H1 (cell line): ENCODE measurements around the gene CFD. TPM values are rescaled to one million over a fixed set of nuclear protein-coding genes. Genes with fewer than 3 reads are reported as not detected.

Source experiments
- CTCF ChIA-PET: fragments of 300-600 bp; sonication (Branson Sonifier 250); formaldehyde crosslinking; loops from one replicate; lab custom pipeline; 2021; ENCODE audit not compliant: partially characterized antibody; lab: Charles Lee
- POLR2A ChIA-PET: fragments of 300-600 bp; sonication (Branson Sonifier 250); formaldehyde crosslinking; loops from one replicate; lab custom pipeline; 2021; ENCODE audit warnings: inconsistent platforms; ENCODE audit not compliant: partially characterized antibody; lab: Charles Lee
- DNase-seq, 2 experiments: peaks; one replicate each; pipeline versions ENCODE4 v3.0.0 to v3.0.0-alpha.2; 2010 to 2022; ENCODE audit warnings: low spot score in 2 of 2, low read depth in 1 of 2, mixed read lengths in 1 of 2
- FAIRE-seq: peaks from 2 replicates; lab custom pipeline; 2011; peaks lifted over from hg19 to GRCh38; lab: Jason Lieb, UNC
- H2AFZ ChIP-seq: 2 replicates; pipeline ENCODE4 v1.8.1; 2012; ENCODE audit warnings: low read length, inconsistent platforms
- H2AK5ac ChIP-seq: 2 replicates; pipeline ENCODE4 v1.6.1; 2013; ENCODE audit warnings: low read depth, low read length
- H2BK120ac ChIP-seq: replicated peaks from 2 replicates; pipeline ENCODE3; 2013; ENCODE audit warnings: low read depth, low read length, inconsistent platforms
- H2BK12ac ChIP-seq: 2 replicates; pipeline ENCODE4 v1.6.1; 2013; ENCODE audit warnings: low read depth, low read length
- H2BK15ac ChIP-seq: 2 replicates; pipeline ENCODE4 v1.6.1; 2013; ENCODE audit warnings: low read length
- H2BK20ac ChIP-seq: 2 replicates; pipeline ENCODE4 v1.6.1; 2013; ENCODE audit warnings: low read length
- H2BK5ac ChIP-seq: 2 replicates; pipeline ENCODE4 v1.6.1; 2013; ENCODE audit warnings: low read depth, low read length
- H3K14ac ChIP-seq: 2 replicates; pipeline ENCODE4 v1.6.1; 2013; ENCODE audit warnings: inconsistent platforms; ENCODE audit not compliant: insufficient read length
- H3K18ac ChIP-seq: 2 replicates; pipeline ENCODE4 v1.6.1; 2013; ENCODE audit warnings: low read length; ENCODE audit errors: extremely low read depth
- H3K23ac ChIP-seq: 2 replicates; pipeline ENCODE4 v1.6.1; 2013; ENCODE audit warnings: inconsistent platforms; ENCODE audit not compliant: insufficient read length
- H3K23me2 ChIP-seq: 2 replicates; pipeline ENCODE4 v1.6.1; 2013; ENCODE audit warnings: low read depth, low read length
- H3K27ac ChIP-seq: 2 replicates; pipeline ENCODE4 v1.6.1; 2011; ENCODE audit warnings: low read depth, low read length, inconsistent platforms
- H3K27me3 ChIP-seq, 4 experiments: replicated peaks in 1 of 4; 1 replicate in 1 of 4; 2 replicates in 3 of 4; pipeline versions ENCODE4 v1.6.1 to v1.8.1; 2011 to 2013; ENCODE audit warnings: low read length in 3 of 4, mild to moderate bottlenecking in 3 of 4, inconsistent platforms in 2 of 4, mixed read lengths in 2 of 4, moderate library complexity in 1 of 4; ENCODE audit not compliant: control insufficient read depth in 3 of 4, insufficient read depth in 3 of 4; ENCODE audit errors: extremely low read depth in 1 of 4
- H3K36me3 ChIP-seq, 4 experiments: 2 replicates each; pipeline versions ENCODE4 v1.6.1 to v1.8.1; 2011 to 2013; ENCODE audit warnings: mild to moderate bottlenecking in 4 of 4, low read length in 3 of 4, moderate library complexity in 2 of 4, control low read depth in 1 of 4, inconsistent platforms in 1 of 4; ENCODE audit not compliant: insufficient read depth in 4 of 4, control insufficient read depth in 2 of 4
- H3K4ac ChIP-seq: replicated peaks from 2 replicates; pipeline ENCODE3; 2013; ENCODE audit warnings: low read length, low read depth, mixed read lengths, inconsistent platforms; ENCODE audit not compliant: insufficient read length
- H3K4me1 ChIP-seq, 4 experiments: replicated peaks in 1 of 4; 1 replicate in 1 of 4; 2 replicates in 3 of 4; pipeline versions ENCODE4 v1.6.1 to v1.8.1; 2011 to 2013; ENCODE audit warnings: low read length in 3 of 4, inconsistent platforms in 2 of 4, mixed read lengths in 1 of 4; ENCODE audit not compliant: insufficient read depth in 4 of 4, control insufficient read depth in 3 of 4
- H3K4me2 ChIP-seq, 2 experiments: 2 replicates each; pipeline versions ENCODE4 v1.6.1 to v1.8.1; 2011 to 2013; ENCODE audit warnings: low read depth in 2 of 2, low read length in 2 of 2, control low read depth in 1 of 2, inconsistent platforms in 1 of 2, mild to moderate bottlenecking in 1 of 2; ENCODE audit not compliant: insufficient read depth in 1 of 2
- H3K4me3 ChIP-seq, 4 experiments: fragments of 200-600, 300-600 bp in 1 of 4; sonication (generic), shearing (Covaris generic), sonication (Bioruptor Twin) in 1 of 4; 2 replicates each; pipeline versions ENCODE4 v1.5.1 to v1.8.1; 2011 to 2016; ENCODE audit warnings: low read length in 4 of 4, low read depth in 3 of 4, control low read depth in 2 of 4, inconsistent platforms in 2 of 4, mild to moderate bottlenecking in 2 of 4, mixed read lengths in 1 of 4, moderate library complexity in 1 of 4; ENCODE audit not compliant: insufficient read depth in 2 of 4; ENCODE audit errors: extremely low read depth in 1 of 4
- H3K56ac ChIP-seq: replicated peaks from 2 replicates; pipeline ENCODE3; 2013; ENCODE audit warnings: low read depth, mild to moderate bottlenecking, mixed read lengths, low read length, inconsistent platforms; ENCODE audit not compliant: insufficient read length
- H3K79me1 ChIP-seq: 2 replicates; pipeline ENCODE4 v1.6.1; 2013; ENCODE audit warnings: low read depth, low read length, control low read depth
- H3K79me2 ChIP-seq, 2 experiments: 2 replicates each; pipeline versions ENCODE4 v1.6.1 to v1.8.1; 2012 to 2013; ENCODE audit warnings: low read length in 2 of 2, mild to moderate bottlenecking in 2 of 2, inconsistent platforms in 1 of 2; ENCODE audit not compliant: insufficient read depth in 2 of 2, control insufficient read depth in 1 of 2
- H3K9ac ChIP-seq, 4 experiments: replicated peaks in 1 of 4; 1 replicate in 1 of 4; 2 replicates in 3 of 4; pipeline versions ENCODE4 v1.6.1 to v1.8.1; 2011 to 2013; ENCODE audit warnings: low read depth in 3 of 4, low read length in 3 of 4, control low read depth in 2 of 4, mild to moderate bottlenecking in 2 of 4, moderate library complexity in 2 of 4, inconsistent platforms in 1 of 4; ENCODE audit errors: extremely low read depth in 1 of 4
- H3K9me3 ChIP-seq, 2 experiments: 2 replicates each; pipeline versions ENCODE4 v1.6.1 to v1.8.1; 2012 to 2013; ENCODE audit warnings: mild to moderate bottlenecking in 2 of 2, moderate library complexity in 2 of 2, control low read depth in 1 of 2, inconsistent platforms in 1 of 2, low read depth in 1 of 2, low read length in 1 of 2, mixed read lengths in 1 of 2; ENCODE audit not compliant: insufficient read depth in 2 of 2
- H4K20me1 ChIP-seq, 2 experiments: replicated peaks in 1 of 2; 2 replicates each; pipeline versions ENCODE3 to v1.8.1; 2011 to 2013; ENCODE audit warnings: inconsistent platforms in 2 of 2, low read length in 2 of 2, mild to moderate bottlenecking in 1 of 2; ENCODE audit not compliant: insufficient read depth in 2 of 2, control insufficient read depth in 1 of 2
- H4K5ac ChIP-seq: 2 replicates; pipeline ENCODE4 v1.6.1; 2013; ENCODE audit warnings: low read length, low read depth, mixed read lengths, inconsistent platforms; ENCODE audit not compliant: insufficient read length
- H4K8ac ChIP-seq: 2 replicates; pipeline ENCODE4 v1.8.0; 2013; ENCODE audit warnings: mild to moderate bottlenecking, moderate library complexity, low read length, inconsistent platforms; ENCODE audit not compliant: insufficient read depth; ENCODE audit errors: extremely low read depth
- H4K91ac ChIP-seq: replicated peaks from 2 replicates; pipeline ENCODE3; 2013; ENCODE audit warnings: low read length, mixed read lengths, inconsistent platforms; ENCODE audit not compliant: insufficient read length
- ASH2L ChIP-seq: fragments of 200-600, 300-600 bp; sonication (generic); IDR thresholded peaks from one replicate; pipeline ENCODE4 v1.7.1; 2017; ENCODE audit warnings: low read length
- BACH1 ChIP-seq: IDR thresholded peaks from 2 replicates; pipeline ENCODE4 v1.6.1; 2012; ENCODE audit warnings: low read length, improper control_type of control experiment
- JUN ChIP-seq: IDR thresholded peaks from 2 replicates; pipeline ENCODE4 v1.6.1; 2011; ENCODE audit warnings: low read depth, mild to moderate bottlenecking, improper control_type of control experiment, low read length
- KDM4A ChIP-seq: IDR thresholded peaks from one replicate; pipeline ENCODE4 v1.7.1; 2012; ENCODE audit warnings: low read depth, mild to moderate bottlenecking, moderate library complexity, low read length, inconsistent platforms; ENCODE audit not compliant: severe bottlenecking
- RAD21 ChIP-seq, 2 experiments: IDR thresholded peaks in 1 of 2; conservative IDR thresholded peaks in 1 of 2; 2 replicates each; pipeline ENCODE4 v1.6.1; 2011; ENCODE audit warnings: low read depth in 2 of 2, low read length in 2 of 2, improper control_type of control experiment in 1 of 2, inconsistent platforms in 1 of 2, mild to moderate bottlenecking in 1 of 2, moderate library complexity in 1 of 2
- SIX5 ChIP-seq: IDR thresholded peaks from 2 replicates; pipeline ENCODE4 v1.6.1; 2011; ENCODE audit warnings: mild to moderate bottlenecking, low read depth, low read length
- TEAD4 ChIP-seq: IDR thresholded peaks from 2 replicates; pipeline ENCODE4 v1.6.1; 2012; ENCODE audit warnings: low read depth, low read length, inconsistent platforms, mixed read lengths
- WGBS, 2 experiments: shearing (Covaris generic) in 1 of 2; methylation state at CpG; one replicate each; pipeline versions ENCODE4 v1.1.6 to v1.1.7; 2013 to 2015; ENCODE audit warnings: low lambda C conversion rate in 2 of 2, mixed read lengths in 2 of 2, inconsistent platforms in 1 of 2, low coverage in 1 of 2, missing lambda C conversion rate in 1 of 2; ENCODE audit not compliant: insufficient replicate concordance in 2 of 2, insufficient coverage in 1 of 2, insufficient read length in 1 of 2; ENCODE audit errors: extremely low coverage in 1 of 2, missing lambda C conversion rate in 1 of 2; 5-methylcytosine and 5-hydroxymethylcytosine counted together
- polyA plus RNA-seq, 7 experiments: library from polyadenylated mRNA; depleted of rRNA in 3 of 7; stranded (reverse) in 5 of 7; unstranded in 2 of 7; fragments of >200 nt in 5 of 7; fragments of 200-250 nt in 2 of 7; gene quantifications; 1 replicate in 5 of 7; 2 replicates in 1 of 7; 4 replicates in 1 of 7; pipeline versions ENCODE4 v1.2.1 to v1.2.3, GENCODE V29; 2011 to 2013; ENCODE audit warnings: missing spikeins in 2 of 7, mixed read lengths in 2 of 7
- total RNA-seq: library from RNA; stranded (reverse); fragmentation: NEBNext Ultra II Directional; extraction: Animal tissue kit (Norgen Biotek cat#: 25700); gene quantifications from 2 replicates; pipeline ENCODE4 v1.2.1, GENCODE V29; 2021
- TF ChIP-seq, protein P1 (sequence below), 3 experiments: IDR thresholded peaks; 1 replicate in 2 of 3; 2 replicates in 1 of 3; pipeline versions ENCODE4 v1.5.1 to v1.6.1; 2011; ENCODE audit warnings: low read length in 3 of 3, mild to moderate bottlenecking in 3 of 3, inconsistent platforms in 2 of 3, low read depth in 1 of 3, moderate library complexity in 1 of 3; ENCODE audit not compliant: insufficient read depth in 1 of 3; ENCODE audit errors: control extremely low read depth in 1 of 3

Gene CFD
- total and polyA plus RNA-seq, 2 of the 8 experiments (the other 6 are each of a cell fraction or from before 2014, with no cell fraction given): 1.7 to 2.8 TPM

DNA sequence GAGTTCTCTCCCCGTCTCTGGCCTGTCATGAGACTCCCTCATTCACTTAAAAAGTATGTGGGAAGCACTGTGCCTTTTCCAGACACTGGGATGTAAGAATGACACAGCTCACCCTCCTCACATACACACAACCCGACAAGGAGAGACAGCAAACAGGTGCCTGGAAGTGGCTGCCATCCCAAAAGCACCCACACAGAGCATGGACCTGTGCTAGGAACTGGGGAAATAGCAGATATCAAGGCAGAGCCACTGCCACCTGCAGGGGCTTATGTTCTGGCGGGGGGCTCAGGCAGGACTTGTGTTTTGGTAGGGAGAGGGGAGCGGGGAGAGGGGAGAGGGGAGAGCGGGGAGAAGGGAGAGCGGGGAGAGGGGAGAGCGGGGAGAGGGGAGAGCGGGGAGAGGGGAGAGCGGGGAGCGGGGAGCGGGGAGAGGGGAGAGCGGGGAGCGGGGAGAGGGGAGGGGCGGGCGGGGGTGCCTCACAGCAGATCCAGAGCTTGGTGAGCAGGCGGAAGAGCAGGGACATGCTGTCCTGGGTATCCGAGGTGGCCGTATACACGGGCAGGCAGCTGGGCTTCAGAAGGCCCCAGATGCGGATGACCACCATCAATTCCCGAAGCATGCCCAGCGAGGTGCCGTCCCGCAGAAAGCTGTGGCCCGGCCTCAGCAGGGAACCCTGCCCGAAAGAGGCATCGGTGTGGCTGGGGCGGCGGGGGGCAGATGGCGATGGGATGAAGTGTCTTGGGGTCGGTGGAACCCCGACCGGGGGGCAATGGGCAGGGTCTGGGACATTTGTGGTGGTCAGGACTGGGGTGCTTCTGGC lies 12.2 kb downstream of the CFD start:
- H3K23ac ChIP-seq: no peak overlapping the region
- TF ChIP-seq, protein P1, sequence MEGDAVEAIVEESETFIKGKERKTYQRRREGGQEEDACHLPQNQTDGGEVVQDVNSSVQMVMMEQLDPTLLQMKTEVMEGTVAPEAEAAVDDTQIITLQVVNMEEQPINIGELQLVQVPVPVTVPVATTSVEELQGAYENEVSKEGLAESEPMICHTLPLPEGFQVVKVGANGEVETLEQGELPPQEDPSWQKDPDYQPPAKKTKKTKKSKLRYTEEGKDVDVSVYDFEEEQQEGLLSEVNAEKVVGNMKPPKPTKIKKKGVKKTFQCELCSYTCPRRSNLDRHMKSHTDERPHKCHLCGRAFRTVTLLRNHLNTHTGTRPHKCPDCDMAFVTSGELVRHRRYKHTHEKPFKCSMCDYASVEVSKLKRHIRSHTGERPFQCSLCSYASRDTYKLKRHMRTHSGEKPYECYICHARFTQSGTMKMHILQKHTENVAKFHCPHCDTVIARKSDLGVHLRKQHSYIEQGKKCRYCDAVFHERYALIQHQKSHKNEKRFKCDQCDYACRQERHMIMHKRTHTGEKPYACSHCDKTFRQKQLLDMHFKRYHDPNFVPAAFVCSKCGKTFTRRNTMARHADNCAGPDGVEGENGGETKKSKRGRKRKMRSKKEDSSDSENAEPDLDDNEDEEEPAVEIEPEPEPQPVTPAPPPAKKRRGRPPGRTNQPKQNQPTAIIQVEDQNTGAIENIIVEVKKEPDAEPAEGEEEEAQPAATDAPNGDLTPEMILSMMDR (IDR thresholded peaks at IDR 0.05; ENCODE audit: control extremely low read depth in 1 of 3, insufficient read depth in 1 of 3, low read depth in 1 of 3, low read length in 3 of 3): peak in 1 of 3 experiments; percentile 5; a peak in 1 of 4 replicates
- no peak for TF ChIP-seq ASH2L
- TF ChIP-seq BACH1: no peak
- TF ChIP-seq TEAD4: no peak
- no peak for TF ChIP-seq SIX5
- peak in 1 of 2 experiments; percentile 15; a peak in 2 of 4 replicates for TF ChIP-seq RAD21 (IDR thresholded peaks at IDR 0.05 in 1 of 2, conservative IDR thresholded peaks at IDR 0.05 in 1 of 2; ENCODE audit: low read depth in 2 of 2, low read length in 2 of 2)
- no peak for TF ChIP-seq KDM4A
- TF ChIP-seq JUN: no peak

More for the DNA sequence above, 12.2 kb downstream of the CFD start:
- no peak overlapping the region for H2BK12ac ChIP-seq
- no peak overlapping the region for H3K4ac ChIP-seq
- H2BK15ac ChIP-seq: 0 out of 2 replicates have a peak overlapping the region, but pooled peaks have one; percentile 92
- peaks cover 0 to 3% of the 10 kb centered on the region in 2 experiments; a peak in 1 of 4 replicates for H3K9me3 ChIP-seq
- peak overlapping the region; percentile 35; the same call in 1 of the 2 replicates for H4K8ac ChIP-seq
- peak overlapping the region; percentile 73; the same call in 1 of the 2 replicates for H2BK5ac ChIP-seq
- FAIRE-seq (no peak), DNase-seq (peak in 1 of 2 experiments; percentile 82)
- ChIA-PET POLR2A (interaction anchor here (0.7 to 2.4 kb wide), 9 partner anchors 9 to 111 kb away, joined by 3 to 8 read pairs (median 4); partner anchors contain the start of genes ELANE and WDR18), CTCF (interaction anchor here (0.6 to 2.8 kb wide), 6 partner anchors 9 to 101 kb away, joined by 3 to 10 read pairs (median 4); no protein-coding TSS in a partner anchor)
- no peak overlapping the region for H4K91ac ChIP-seq
- H3K18ac ChIP-seq: no peak overlapping the region
- 79% methylated on average over 17 of the region's 33 CpGs; no CpG with 5 or more reads in 1 of the 2 experiments for WGBS, 2 experiments
- H3K56ac ChIP-seq: no peak overlapping the region
- H3K79me1 ChIP-seq: peaks cover 2% of the 10 kb centered on the region
- no peak overlapping the region for H4K5ac ChIP-seq
- no peak overlapping the region for H2AFZ ChIP-seq
- H3K9ac ChIP-seq: no peak overlapping the region
- H4K20me1 ChIP-seq: peaks cover 4 to 9% of the 10 kb centered on the region in 2 experiments
- H3K79me2 ChIP-seq: no peaks in the 10 kb centered on the region
- H3K27ac ChIP-seq: no peak overlapping the region
- H3K27me3 ChIP-seq: no peaks in the 10 kb centered on the region
- H3K36me3 ChIP-seq: peaks cover 0 to 18% (median 0%) of the 10 kb centered on the region in 4 experiments; a peak in 4 of 8 replicates
- H3K23me2 ChIP-seq: no peaks in the 10 kb centered on the region
- no peak overlapping the region for H3K4me3 ChIP-seq
- peaks cover 3 to 22% (median 7%) of the 10 kb centered on the region in 4 experiments for H3K4me1 ChIP-seq
- H3K14ac ChIP-seq: no peak overlapping the region
- no peak overlapping the region for H3K4me2 ChIP-seq
- H2AK5ac ChIP-seq: no peak overlapping the region
- no peak overlapping the region for H2BK120ac ChIP-seq
- H2BK20ac ChIP-seq: no peak overlapping the region
